Measurements from ENCODE around the gene ZNF674. TPM values are rescaled to one million over a fixed set of nuclear protein-coding genes. Genes with fewer than 3 reads are reported as not detected.
A peak's percentile ranks its signal among the peaks of the same experiment; 100 is the strongest.

ZNF674 gene
- total RNA-seq (1.8 and 5.5 TPM in 2 replicates), polyA plus RNA-seq (1.3 and 1.6 TPM in 2 replicates)

DNA sequence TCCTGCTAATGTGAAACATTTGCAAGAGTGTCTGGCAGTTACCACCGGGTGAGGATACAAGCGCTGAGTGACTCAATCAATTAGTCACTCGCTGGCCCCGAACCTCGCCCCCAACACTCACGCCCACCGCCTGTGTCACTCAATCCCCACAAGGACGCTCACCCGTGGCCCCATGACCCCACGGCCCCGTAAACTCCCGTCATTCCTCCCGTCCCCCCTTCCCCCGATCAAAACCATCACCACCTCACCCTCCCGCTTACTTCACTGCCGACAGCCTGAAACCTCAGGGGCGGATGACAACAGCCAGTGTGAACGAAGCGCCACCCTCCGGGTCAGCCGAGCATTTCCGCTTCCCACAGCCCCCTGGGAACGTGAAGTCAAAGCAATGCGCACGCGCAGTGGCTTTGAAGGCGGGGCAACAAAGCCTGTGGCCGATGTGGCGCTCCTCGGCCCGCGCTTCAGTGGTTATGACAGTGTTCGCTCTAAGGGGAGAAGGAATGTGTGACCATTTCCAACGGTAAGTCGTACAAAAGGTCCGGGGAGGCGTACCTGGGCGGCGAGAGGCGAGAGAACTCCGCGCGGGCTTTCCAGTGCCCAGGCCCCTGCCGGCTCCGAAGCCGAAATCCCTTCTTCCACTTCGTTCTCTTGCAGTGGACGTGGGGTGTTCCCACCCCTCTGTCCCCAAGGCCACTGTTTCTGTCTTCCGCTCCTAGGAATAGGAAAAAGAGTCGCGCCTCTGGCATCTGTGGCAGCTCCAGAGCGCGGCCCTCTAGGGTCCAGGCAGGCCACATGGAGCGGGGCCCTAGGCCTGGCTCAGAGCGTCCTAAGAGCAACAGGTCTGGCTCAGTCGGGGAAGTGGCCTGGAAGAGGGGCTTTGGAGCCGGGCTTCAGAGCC, at the start of gene ZNF674:
TSS of gene ZNF674 (minus strand) at position 311 of the 895 bp plus-strand sequence. CDS start 3,334 bp downstream, outside the sequence.
- TF ChIP-seq, protein P1, sequence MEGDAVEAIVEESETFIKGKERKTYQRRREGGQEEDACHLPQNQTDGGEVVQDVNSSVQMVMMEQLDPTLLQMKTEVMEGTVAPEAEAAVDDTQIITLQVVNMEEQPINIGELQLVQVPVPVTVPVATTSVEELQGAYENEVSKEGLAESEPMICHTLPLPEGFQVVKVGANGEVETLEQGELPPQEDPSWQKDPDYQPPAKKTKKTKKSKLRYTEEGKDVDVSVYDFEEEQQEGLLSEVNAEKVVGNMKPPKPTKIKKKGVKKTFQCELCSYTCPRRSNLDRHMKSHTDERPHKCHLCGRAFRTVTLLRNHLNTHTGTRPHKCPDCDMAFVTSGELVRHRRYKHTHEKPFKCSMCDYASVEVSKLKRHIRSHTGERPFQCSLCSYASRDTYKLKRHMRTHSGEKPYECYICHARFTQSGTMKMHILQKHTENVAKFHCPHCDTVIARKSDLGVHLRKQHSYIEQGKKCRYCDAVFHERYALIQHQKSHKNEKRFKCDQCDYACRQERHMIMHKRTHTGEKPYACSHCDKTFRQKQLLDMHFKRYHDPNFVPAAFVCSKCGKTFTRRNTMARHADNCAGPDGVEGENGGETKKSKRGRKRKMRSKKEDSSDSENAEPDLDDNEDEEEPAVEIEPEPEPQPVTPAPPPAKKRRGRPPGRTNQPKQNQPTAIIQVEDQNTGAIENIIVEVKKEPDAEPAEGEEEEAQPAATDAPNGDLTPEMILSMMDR (IDR thresholded peaks at IDR 0.05; ENCODE audit: low read depth, low read length): peak; percentile 21
- Histone ChIP-seq H3K9me3 (ENCODE audit: low read depth) (no peaks in the 10 kb centered on the region), H3K27me3 (no peaks in the 10 kb centered on the region), H3K27ac (peak within 1 kb of the TSS; percentile 90), H3K4me1 (ENCODE audit: low read depth) (no peaks in the 10 kb centered on the region), H3K4me3 (peak within 1 kb of the TSS; percentile 42), H3K36me3 (no peaks in the 10 kb centered on the region)
- peak; percentile 91 to 93 for DNase-seq (ENCODE audit: low read depth in 1 of 2, low spot score in 1 of 2)

DNA sequence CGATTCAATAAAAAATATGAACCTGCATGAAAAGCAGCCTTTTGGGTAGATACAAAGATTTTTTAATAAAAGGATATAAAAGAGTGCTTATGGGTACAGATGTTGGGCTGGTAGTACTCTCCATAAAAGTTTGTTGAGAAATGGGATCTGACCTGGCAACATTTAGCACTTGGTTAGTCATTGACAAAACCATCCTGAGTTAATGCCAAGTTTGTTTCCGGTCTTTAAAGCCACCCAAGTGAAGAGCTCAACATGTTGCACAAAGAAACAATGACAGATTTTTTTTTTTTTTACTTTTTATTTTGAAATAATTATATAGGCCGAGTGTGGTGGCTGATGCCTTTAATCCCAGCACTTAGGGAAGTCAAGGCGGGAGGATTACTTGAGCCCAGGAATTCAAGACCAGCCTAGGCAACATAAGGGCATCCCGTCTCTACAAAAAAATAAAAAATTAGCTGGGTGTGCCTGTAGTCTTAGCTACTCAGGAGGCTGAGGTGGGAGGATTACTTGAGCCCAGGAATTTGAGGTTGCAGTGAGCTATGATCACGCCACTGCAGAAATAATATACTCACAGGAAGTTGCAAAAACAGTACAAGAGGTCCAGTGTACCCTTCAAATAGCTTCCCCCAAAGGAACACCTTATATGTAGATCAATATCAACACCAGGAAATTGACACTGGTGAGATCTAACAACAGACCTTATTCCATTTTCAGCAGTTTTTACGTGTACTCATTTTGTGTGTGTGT, 44.9 kb upstream of the ZNF674 start:
- no peaks in the 10 kb centered on the region for H3K27me3 ChIP-seq
- H3K4me3 ChIP-seq: no peak overlapping the region
- H3K27ac ChIP-seq: no peak overlapping the region
- H3K9me3 ChIP-seq (ENCODE audit: low read depth): no peaks in the 10 kb centered on the region
- H3K36me3 ChIP-seq: no peaks in the 10 kb centered on the region
- DNase-seq (ENCODE audit: low read depth in 1 of 2, low spot score in 1 of 2): peak in 1 of 2 donors; percentile 81
- TF ChIP-seq, protein P1 (IDR thresholded peaks at IDR 0.05; ENCODE audit: low read depth, low read length): no peak
- no peaks in the 10 kb centered on the region for H3K4me1 ChIP-seq (ENCODE audit: low read depth)

DNA sequence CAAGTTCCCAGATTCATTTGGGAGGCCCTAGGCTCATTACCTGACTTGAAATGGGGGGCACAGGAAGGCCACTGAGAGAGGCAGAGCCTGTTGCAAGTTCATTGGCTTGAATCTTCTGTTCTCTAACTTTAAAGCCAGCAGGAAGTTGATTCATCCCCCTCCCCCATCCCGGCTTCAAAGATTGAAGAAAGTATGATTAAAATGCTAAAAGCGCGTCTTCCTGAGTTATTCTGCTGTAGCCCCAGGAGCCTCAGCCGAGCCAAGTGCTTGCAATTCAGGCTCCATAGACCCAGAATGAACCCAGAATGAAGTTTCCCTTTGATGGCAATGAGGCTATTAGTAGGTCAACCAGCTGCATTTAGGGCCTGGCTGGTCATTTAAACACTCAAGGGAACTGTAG, 43.0 kb upstream of the ZNF674 start:
- TF ChIP-seq, protein P1 (IDR thresholded peaks at IDR 0.05; ENCODE audit: low read depth, low read length): no peak
- peak in 1 of 2 donors; percentile 86 for DNase-seq (ENCODE audit: low read depth in 1 of 2, low spot score in 1 of 2)
- H3K27me3 ChIP-seq: no peaks in the 10 kb centered on the region
- H3K27ac ChIP-seq: no peak overlapping the region
- H3K9me3 ChIP-seq (ENCODE audit: low read depth): no peaks in the 10 kb centered on the region
- H3K4me3 ChIP-seq: no peak overlapping the region
- H3K4me1 ChIP-seq (ENCODE audit: low read depth): no peaks in the 10 kb centered on the region
- H3K36me3 ChIP-seq: no peaks in the 10 kb centered on the region

DNA sequence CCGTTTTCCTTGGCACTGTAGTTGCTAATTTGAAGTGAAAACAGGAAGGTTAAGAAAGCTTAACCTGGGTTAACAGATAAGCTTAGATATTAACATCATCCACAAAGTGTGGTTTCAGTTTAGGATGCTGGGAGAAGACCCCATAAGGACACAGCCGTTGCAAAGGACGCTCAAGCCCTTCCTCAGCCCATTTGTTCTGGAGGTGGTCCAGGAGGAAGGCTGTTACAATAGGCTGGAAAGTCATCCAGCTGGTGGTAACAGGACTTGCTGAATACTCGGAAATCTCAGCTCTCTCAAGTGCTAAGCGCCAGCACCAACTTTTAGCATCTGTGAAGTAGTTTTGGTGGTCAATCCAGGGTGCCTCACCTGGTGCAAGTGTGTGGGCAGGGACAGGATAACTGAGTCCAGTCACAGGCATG, 42.5 kb upstream of the ZNF674 start:
- Histone ChIP-seq H3K27ac (no peak overlapping the region), H3K9me3 (ENCODE audit: low read depth) (no peaks in the 10 kb centered on the region), H3K27me3 (no peaks in the 10 kb centered on the region), H3K4me1 (ENCODE audit: low read depth) (no peaks in the 10 kb centered on the region), H3K36me3 (no peaks in the 10 kb centered on the region), H3K4me3 (no peak overlapping the region)
- TF ChIP-seq, protein P1 (IDR thresholded peaks at IDR 0.05; ENCODE audit: low read depth, low read length): no peak
- DNase-seq (ENCODE audit: low read depth in 1 of 2, low spot score in 1 of 2): peak in 1 of 2 donors; percentile 58

DNA sequence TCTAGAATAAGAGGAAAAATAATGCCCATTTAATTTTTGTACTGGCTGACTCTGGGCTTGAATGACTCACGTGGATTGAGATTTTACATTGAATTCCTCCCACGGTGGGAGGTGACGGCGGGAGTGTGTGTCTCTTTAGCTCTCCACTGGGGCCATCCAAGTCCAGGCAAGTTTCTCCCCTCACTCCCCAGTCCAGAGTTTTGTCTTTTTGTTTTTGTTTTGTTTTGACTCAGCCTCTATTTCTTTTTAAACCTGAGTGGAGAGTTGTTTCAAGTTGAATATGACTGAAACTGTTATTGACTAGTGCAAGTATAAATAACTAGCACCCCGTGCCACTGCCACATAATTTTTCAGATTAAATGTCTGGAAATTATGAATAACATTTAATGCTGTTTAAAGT, 41.9 kb upstream of the ZNF674 start:
- TF ChIP-seq, protein P1 (IDR thresholded peaks at IDR 0.05; ENCODE audit: low read depth, low read length): no peak
- Histone ChIP-seq H3K27ac (no peak overlapping the region), H3K4me3 (no peak overlapping the region), H3K27me3 (no peaks in the 10 kb centered on the region), H3K36me3 (no peaks in the 10 kb centered on the region), H3K4me1 (ENCODE audit: low read depth) (no peaks in the 10 kb centered on the region), H3K9me3 (ENCODE audit: low read depth) (no peaks in the 10 kb centered on the region)
- peak in 1 of 2 donors; percentile 71 for DNase-seq (ENCODE audit: low read depth in 1 of 2, low spot score in 1 of 2)
